CD4-positive, alpha-beta T cell treated with Interleukin-6 at 100 ng/mL for 8 hours (primary cell): ENCODE results near the gene MACROH2A1.

Experiments used
- DNase-seq: peaks from one replicate; pipeline ENCODE4 v3.0.0-alpha.2; 2020; ENCODE audit warnings: mixed read lengths, low spot score

Gene MACROH2A1

DNA sequence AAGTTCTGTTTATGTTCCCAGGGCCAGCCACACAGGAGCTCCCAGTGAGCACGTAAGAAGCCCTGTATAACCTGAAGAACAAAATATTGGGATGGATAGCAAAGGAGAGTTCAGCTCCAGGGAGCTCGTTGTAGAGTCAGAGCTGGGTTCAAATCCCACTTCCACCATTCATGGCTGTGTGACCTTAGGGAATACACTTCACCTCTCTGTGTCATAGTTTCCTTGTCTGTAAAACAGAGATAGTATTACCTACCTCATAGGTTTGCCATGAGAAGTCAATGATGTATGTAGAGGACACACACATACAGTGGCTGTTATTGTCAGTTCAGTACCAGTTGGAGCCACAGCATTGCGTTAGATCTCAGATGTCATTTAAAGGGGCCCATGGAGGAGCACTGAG, 67.4 kb downstream of the MACROH2A1 start:
- no peak for DNase-seq

GRCh38 chr5:135330798-135331096, 68.3 kb downstream of the MACROH2A1 start:
- DNase-seq: no peak

DNA sequence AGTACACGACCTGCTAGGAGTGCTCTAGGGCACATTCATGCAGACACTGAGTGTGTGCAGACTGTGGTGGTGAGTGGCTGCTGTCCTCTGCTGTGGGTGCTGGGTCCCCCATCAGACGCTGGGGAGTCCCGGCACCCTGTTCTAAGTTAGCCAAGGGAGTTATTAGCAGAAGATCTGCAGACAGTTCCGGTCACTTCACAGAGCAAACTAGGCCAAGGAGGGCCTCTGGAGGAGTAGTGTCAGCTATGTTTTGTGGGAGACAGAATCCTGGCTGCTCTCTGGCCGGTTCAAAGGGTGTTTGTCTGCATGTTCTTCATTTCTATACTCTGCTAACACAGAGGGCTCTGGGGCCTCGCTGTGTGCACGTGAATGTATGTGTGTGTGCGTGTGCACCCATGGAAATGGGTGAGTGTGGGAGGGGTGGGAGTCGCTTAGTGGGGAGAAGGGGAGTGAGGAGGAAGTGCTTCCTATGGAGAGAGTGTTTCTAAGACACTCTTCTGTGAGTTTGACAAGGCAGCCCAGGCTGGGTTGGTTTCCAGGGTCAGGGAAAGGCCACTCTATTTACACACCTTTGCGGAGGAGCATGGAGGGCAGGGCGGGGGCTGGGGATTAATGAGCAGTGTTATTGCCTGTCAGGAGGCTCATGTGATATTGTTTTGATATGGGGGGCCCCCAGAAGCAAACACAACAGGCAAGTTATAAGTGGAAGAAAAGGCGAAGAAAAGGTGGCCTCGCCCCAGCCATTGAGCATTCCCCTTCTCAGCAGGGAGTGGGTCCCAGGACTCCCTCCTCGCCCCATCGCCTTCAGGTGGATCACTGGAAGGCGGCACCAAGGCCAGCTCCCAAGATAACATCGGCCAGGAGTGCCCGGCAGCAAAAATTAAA, 68.9 kb downstream of the MACROH2A1 start:
- no peak for DNase-seq

GRCh38 chr5:135329066-135329912, 69.7 kb downstream of the MACROH2A1 start:
- no peak for DNase-seq

GRCh38 chr5:135328128-135328687, 70.8 kb downstream of the MACROH2A1 start:
- no peak for DNase-seq

GRCh38 chr5:135327429-135328127, 71.5 kb downstream of the MACROH2A1 start:
- no peak for DNase-seq

GRCh38 chr5:135326296-135327254, 72.5 kb downstream of the MACROH2A1 start:
- no peak for DNase-seq

- peak; percentile 52 for DNase-seq
Measured at GRCh38 chr5:135324897-135325650, 74.0 kb downstream of the MACROH2A1 start.

- DNase-seq: no peak
Measured at GRCh38 chr5:135324160-135324559, 74.9 kb downstream of the MACROH2A1 start.

GRCh38 chr5:135323701-135324132, 75.3 kb downstream of the MACROH2A1 start:
- DNase-seq: no peak

DNA sequence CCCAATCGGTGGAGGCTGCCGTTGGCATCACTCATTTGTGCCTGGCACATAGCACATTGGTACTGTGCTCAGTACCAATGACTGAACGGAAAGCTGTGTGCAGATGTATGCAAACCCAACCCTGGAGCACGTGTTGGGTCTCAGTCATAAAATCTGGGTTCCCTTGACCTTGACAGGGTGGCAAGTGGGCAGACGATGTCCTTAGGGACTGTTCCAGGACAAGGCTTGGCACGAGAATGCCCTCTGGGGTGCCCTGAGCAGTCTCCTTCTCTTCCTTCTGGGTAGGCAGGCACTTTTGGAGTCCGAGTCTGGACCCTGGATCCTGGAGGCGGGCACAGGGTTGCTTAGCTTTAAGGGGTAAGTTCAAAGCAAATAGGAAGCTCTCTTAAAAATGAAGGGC, 75.8 kb downstream of the MACROH2A1 start:
- DNase-seq: no peak

- no peak for DNase-seq
Measured at GRCh38 chr5:135322744-135323143, 76.3 kb downstream of the MACROH2A1 start.

DNA sequence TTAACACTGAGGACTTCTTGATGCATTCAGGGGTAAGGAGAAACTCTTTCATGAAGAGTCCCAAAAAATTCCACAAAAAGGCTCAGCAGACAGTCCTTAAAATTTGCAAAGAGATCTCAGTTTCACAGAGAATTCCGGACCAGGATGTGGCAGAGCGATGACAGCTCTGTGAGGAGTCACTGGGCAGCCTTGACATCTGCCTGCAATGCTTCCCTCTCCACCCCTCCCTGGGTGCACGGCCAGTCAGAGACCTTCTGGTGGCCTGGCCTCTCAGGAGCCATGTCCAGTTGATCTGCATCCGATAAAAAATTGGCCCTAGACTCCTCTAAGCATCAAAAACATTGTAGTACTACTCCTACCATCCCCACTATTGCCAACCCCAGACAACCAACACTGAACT, 76.8 kb downstream of the MACROH2A1 start:
- DNase-seq: no peak

DNA sequence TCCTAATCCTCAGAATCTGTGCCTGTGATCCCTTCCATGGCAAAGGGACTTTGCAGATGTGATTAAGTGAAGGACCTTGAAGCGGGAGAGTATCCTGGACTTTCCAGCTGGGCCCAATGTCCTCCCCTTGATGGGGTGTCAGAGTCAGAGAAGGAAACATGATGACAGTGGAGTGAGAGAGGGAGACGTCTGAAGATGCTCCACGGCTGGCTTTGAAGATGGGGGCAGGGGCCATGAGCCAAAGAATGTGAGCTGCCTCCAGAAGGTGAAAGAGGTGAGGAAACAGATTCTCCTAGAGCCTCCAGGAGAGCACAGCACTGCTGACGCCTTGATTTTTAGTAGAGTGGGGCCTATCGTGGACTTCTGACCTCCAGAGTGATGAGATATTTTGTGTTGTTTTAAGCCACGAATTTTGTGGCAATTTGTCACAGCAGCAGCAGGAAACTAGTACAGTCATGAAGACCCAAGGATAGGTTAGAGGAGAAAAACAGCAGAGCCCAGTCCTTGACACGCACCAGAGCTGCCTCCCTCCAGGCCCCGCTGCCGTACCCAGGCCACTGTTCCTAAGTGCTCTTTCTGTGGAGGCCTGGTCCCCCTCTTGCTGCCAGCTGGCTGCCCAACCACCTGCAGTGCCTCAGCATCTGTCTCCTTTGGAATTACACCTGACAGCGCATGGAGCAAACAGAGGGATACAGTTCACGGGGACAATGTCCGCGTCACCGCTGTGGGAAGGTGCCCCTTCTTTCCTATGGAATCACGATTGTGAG, 78.1 kb downstream of the MACROH2A1 start:
- no peak for DNase-seq

- DNase-seq: no peak
Measured at GRCh38 chr5:135319928-135320606, 79.0 kb downstream of the MACROH2A1 start.

DNA sequence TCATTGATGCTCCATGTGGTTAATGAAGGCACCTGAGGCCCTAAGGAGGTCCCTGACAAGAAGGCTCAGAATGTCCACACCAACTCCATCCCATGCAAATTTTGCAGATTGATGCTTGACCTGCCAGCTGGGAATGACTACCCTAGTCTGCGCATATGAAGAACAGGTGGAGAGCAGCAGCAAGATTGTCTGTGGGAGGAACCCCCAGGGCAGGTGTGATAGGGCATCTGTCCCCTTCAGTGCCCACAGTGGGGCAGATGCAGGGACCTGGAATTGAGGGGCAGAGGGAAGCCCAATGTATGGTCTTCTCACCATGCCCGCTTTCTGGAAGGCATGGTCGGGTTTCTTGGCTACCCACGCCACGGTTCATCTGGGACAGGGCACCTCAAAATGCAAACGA, 79.6 kb downstream of the MACROH2A1 start:
- no peak for DNase-seq

DNA sequence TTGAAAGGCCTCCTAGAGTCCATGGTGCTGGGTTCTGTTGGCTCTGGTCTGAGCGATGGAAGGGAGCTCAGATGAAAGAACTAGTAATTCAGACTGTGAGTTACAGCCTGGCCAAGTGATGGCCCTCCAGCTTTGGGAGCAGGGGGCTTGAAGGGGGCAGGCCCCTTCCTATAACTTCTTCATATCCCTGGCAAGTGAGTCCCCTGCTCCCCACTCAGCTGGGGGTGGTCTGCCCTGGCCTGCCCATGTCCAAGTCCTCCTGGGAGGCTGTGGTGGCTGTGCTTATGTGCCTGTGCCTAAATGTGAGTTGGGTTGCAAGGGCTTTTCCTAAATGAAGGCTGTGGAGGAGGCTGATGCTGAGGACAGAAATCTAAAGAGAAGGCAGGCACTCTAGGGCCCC, 80.1 kb downstream of the MACROH2A1 start:
- no peak for DNase-seq

- DNase-seq: no peak
Measured at GRCh38 chr5:135318037-135318436, 81.0 kb downstream of the MACROH2A1 start.

- DNase-seq: no peak
Measured at GRCh38 chr5:135317286-135317685, 81.7 kb downstream of the MACROH2A1 start.
